Glomerular endothelial cell (primary cell): Measurements from ENCODE around the gene DNAH2. TPM values are rescaled to one million over a fixed set of nuclear protein-coding genes. Genes with fewer than 3 reads are reported as not detected.
A peak's percentile ranks its signal among the peaks of the same experiment; 100 is the strongest.

ENCODE experiments used
- DNase-seq: peaks from one replicate; pipeline ENCODE4 v3.0.0-alpha.2; 2011; ENCODE audit warnings: low read depth, low spot score; ENCODE audit errors: extremely low read depth
- total RNA-seq: library from RNA; depleted of rRNA; stranded (reverse); fragments of >200 nt; gene quantifications from 2 replicates; pipeline ENCODE4 v1.2.3, GENCODE V29; 2015

DNAH2 gene
- total RNA-seq, 1 donor from 2014 or later = not detected

- DNase-seq = no peak
Observed at GRCh38 chr17:7719661-7720060, 2.1 kb downstream of the DNAH2 start.

- no peak for DNase-seq
Observed at GRCh38 chr17:7720125-7720524, 2.6 kb downstream of the DNAH2 start.

DNA sequence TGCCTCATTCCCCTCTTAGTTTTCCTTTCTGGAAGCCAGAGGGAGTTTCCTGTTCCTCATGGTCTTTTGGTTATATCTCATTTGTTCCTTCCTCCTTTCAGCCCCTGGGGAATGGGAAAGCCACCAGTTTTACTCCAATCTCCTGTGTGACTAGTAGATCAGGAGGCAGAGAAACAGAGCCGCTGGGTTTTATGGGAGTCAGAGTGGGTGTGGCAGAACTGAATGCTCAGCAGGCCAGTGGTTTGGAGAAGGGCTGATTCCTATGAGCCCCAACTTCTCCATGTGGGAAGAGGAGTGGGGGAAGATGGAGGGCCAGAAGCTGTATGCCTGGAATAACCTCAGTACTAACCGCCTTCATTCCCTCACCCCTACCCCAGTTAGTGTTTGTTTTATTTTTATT is 4.1 kb downstream of the DNAH2 start:
- no peak for DNase-seq

DNA sequence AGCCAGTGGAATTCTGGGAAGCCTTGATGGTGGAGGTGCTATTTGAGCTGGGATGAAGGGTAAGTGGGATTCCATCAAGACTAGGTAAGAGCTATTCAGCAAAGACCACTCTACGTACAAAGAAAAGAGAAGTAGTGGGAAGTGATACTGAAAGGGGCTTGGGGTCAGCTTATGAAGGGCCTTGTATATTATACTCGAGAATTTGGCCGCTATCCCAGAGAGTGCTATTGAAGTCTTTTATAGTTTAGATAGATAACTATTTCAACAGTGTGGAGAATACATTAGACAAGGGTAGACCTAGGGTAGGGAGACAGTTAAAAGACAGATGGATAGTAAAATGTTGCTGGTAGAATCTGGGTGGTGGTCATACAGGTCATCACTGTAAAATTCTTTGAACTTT is 10.3 kb downstream of the DNAH2 start:
- no peak for DNase-seq

- DNase-seq = no peak
Observed at GRCh38 chr17:7729816-7730215, 12.3 kb downstream of the DNAH2 start.

- DNase-seq = no peak
Observed at GRCh38 chr17:7732981-7733539, 15.5 kb downstream of the DNAH2 start.

GRCh38 chr17:7737601-7738000 is 20.1 kb downstream of the DNAH2 start:
- no peak for DNase-seq

DNA sequence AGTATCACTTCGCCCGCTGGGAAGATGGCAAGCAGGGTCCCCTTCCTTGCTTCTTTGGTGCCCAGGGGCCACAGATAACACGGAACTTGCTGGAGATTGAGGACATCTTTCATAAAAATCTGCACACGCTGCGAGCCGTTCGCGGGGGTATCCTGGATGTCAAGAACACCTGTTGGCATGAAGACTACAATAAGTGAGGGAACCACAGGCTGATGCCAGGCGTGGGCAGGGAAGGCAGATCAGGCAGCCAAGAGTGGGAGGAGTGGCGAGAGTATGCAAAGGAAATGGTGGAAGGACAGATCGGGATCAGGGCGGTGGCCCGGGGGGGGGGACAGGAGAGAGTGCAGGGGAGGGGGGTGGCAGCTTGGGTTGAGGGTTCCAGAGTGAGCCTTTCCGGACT is 22.2 kb downstream of the DNAH2 start:
- DNase-seq = no peak

GRCh38 chr17:7740481-7741001 is 23.0 kb downstream of the DNAH2 start:
- no peak for DNase-seq

DNA sequence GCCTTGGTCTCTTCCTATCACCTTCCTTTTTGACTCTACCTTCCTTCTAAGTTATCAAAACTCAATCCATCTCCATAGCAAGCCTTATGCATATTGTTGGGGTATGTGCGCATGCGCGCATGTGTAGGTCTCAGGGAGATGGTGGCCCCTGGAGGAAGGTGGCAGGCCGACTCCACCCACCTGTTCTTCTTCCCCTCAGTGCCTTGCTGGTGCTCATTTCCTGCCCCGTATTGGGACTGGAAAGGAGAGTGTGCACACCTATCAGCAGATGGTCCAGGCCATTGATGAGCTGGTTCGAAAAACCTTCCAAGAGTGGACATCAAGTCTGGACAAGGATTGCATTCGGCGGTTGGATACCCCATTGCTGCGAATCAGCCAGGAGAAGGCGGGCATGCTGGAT is 25.2 kb downstream of the DNAH2 start:
- DNase-seq = no peak

- DNase-seq = no peak
Observed at GRCh38 chr17:7744416-7744815, 26.9 kb downstream of the DNAH2 start.

GRCh38 chr17:7745748-7746470 is 28.4 kb downstream of the DNAH2 start:
- DNase-seq = peak; percentile 94

DNA sequence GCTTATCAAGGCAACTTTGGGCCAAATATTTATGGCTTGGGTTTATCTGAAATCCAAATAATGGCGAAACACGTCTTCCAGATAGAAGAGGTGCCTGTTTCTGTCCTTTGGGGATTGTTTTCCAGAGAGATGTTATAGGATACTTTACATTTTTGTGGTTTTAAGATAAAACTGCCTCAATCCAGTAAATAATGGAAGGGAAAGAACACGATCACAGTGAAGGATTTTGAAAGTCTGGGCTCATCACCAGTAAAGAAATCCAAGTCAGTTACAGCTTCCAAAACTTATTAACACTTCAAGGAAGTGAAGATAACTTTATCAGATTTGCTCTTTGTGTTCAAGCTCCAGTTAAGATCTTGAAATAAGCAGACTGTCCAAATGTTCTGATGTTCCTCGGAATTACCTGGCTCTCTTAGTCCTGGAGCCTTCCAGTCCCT is 30.1 kb downstream of the DNAH2 start:
- no peak for DNase-seq

DNA sequence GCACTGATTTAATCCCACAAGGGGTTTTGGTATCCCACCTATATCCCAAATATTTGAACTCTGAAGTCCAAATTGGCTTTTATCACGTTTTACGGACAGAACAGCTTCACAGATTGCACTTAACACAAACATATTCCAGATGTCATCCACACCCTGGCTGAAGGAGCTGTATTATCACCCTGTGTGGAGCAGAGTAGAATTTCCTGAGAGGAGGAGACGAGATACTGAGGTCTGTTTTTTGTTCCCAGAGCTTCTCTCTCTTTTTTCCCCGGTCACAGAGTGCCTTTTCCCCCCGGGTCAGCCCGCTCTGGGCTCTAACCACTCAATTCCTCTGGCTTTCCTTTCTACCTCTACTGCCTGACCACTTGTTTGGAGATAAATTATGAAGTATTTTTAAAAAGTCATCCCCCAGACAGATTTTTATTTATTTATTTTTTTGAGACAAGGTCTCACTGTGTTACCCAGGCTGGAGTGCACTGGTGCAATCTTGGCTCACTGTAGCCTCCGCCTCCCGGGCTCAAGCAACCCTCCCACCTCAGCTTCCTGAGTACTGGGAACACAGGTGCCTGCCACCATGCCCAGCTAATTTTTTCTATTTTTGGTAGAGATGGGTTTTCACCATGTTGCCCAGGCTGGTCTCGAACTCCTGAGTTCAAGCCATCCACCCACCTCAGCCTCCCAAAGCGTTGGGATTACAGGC is 30.7 kb downstream of the DNAH2 start:
- DNase-seq = no peak

- DNase-seq = no peak
Observed at GRCh38 chr17:7750321-7750821, 32.8 kb downstream of the DNAH2 start.

- no peak for DNase-seq
Observed at GRCh38 chr17:7754656-7755055, 37.1 kb downstream of the DNAH2 start.

DNA sequence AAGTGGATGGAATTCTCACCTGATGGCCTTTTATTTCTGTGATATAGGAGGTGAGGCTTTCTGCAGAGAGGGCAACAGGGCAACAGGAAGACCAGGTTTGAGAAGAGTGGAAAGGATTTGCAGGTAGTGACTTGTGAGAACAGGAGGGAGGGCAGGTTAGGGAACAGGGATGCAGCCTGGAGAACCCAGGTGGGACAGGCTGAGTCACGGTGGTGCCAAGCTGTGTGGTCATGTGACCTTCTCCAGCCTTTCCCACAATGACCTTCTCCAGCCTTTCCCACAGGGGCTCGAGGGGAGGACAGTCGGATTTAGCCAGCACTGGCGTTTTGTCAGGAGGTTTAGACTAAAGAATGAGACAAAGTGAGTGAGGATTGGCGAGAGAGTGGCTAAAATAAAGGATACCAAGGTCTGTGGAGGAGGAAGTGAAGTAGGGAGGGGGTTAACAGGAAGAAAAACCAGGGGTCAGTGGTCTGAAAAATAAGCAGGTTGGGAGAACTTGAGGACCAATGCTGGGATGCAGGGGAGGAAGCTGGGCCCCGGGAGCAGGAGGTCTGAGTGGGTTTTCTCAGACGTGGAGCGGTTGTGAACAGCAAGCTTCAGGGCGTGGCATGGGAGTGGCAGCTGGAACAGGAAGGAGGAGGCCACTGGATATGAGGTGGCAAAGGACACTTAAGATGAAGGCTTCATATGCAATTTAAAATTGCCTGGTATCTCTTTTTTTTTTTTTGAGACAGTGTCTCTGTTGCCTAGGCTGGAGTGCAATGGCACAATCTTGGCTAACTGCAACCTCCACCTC is 37.7 kb downstream of the DNAH2 start:
- DNase-seq = no peak

- no peak for DNase-seq
Observed at GRCh38 chr17:7756968-7757367, 39.4 kb downstream of the DNAH2 start.

GRCh38 chr17:7763919-7764318 is 46.4 kb downstream of the DNAH2 start:
- no peak for DNase-seq

DNA sequence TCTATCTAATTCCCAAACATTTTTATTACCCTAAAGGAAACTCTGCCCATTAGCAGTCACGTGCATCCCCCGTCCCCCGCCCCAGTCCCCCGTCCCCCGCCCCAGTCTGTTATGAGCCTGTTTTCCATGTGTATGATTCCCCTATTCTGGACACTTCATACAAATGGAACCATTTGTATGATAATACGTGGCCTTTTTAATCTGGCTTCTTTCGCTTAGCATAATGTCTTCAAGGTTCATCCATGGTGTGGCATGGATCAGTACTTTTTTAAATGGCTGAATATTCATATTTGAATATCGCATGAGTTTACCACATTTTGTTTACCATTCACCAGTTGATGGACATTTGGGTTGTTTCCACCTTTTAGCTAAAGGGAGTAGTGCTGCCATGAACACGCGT is 49.5 kb downstream of the DNAH2 start:
- no peak for DNase-seq
